ENCODE data around the gene KLK11.

Gene KLK11

DNA sequence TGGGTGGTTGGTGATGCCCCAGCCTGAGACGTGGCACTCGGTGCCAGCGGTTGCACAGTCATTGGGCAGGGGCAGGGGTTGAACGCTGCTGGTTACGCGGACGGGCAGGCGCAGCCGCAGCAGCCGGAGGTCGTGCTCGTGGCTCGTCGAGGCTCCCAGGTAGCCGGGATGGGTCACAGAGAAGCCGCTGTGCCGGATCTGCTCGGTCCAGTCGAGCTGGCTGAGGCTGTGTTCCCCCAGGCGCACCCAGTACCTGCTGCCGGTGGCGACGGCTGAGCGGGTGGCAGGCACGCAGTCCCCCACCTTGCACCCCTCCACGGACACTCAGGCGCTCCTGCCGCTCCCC lies 5.4 kb upstream of the KLK11 start:
- TF ChIP-seq, protein P1, sequence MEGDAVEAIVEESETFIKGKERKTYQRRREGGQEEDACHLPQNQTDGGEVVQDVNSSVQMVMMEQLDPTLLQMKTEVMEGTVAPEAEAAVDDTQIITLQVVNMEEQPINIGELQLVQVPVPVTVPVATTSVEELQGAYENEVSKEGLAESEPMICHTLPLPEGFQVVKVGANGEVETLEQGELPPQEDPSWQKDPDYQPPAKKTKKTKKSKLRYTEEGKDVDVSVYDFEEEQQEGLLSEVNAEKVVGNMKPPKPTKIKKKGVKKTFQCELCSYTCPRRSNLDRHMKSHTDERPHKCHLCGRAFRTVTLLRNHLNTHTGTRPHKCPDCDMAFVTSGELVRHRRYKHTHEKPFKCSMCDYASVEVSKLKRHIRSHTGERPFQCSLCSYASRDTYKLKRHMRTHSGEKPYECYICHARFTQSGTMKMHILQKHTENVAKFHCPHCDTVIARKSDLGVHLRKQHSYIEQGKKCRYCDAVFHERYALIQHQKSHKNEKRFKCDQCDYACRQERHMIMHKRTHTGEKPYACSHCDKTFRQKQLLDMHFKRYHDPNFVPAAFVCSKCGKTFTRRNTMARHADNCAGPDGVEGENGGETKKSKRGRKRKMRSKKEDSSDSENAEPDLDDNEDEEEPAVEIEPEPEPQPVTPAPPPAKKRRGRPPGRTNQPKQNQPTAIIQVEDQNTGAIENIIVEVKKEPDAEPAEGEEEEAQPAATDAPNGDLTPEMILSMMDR (IDR thresholded peaks at IDR 0.05; ENCODE audit: control insufficient read depth, insufficient read depth, low read depth, low read length, missing control alignments), result no peak
- no peak for DNase-seq (ENCODE audit: low read depth)
- no peak overlapping the region for H3K4me3 ChIP-seq (ENCODE audit: control insufficient read depth, low read depth, low read length)

DNA sequence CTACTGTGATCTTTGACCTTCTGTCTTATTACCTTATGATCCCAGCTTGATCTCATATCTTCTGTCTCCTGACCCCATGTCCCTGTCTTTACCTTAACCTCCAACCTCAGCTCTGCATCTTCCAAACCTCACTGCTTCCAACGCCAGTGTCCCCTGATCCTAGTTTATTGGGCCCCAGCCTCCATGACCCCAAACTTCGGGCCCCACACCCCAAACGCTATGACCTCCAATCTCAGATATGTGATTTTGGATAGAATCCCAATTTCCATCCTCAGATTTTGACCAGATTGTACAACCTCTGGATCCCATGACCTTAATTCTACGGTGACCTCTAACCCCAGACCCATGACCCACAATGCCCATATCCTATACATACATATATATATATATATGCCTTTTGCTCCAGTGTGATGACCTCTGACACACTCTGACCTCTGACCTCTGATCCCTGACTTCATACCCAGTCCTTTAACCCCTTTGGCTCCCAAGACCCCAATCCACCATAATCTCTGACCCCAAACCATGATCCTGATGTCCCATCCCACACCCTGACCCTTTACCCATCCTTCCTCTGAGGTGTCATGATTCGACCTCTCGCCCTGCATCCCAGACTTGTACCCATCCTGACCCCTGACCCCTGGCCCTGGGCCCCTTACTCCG lies 4.9 kb upstream of the KLK11 start:
- TF ChIP-seq, protein P1 (IDR thresholded peaks at IDR 0.05; ENCODE audit: control insufficient read depth, insufficient read depth, low read depth, low read length, missing control alignments), result no peak
- H3K4me3 ChIP-seq (ENCODE audit: control insufficient read depth, low read depth, low read length), result no peak overlapping the region

DNA sequence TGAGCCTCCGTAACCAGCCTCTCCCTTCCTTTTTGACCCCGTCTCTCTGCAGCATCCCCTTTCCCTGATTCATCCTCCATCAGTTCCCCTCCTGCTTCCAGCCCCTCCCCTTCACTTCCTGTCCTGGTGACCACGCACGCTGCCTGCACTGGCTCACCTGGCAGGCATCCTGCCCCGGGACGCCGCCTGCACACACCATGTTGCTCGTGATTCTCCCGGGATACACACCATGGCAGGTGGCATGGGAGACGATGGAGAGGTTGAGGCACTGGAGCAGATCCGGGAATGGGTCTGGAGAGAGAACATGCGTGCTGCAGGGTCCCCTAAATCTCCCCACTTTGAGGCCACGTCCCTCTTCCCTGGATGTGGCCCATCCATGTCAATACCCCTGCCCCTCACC lies 4.2 kb upstream of the KLK11 start:
- no peak for DNase-seq (ENCODE audit: low read depth)
- TF ChIP-seq, protein P1 (IDR thresholded peaks at IDR 0.05; ENCODE audit: control insufficient read depth, insufficient read depth, low read depth, low read length, missing control alignments), result no peak
- no peak overlapping the region for H3K4me3 ChIP-seq (ENCODE audit: control insufficient read depth, low read depth, low read length)

More for the DNA sequence above, 4.9 kb upstream of the KLK11 start:
- no peak for DNase-seq (ENCODE audit: low read depth)

DNA sequence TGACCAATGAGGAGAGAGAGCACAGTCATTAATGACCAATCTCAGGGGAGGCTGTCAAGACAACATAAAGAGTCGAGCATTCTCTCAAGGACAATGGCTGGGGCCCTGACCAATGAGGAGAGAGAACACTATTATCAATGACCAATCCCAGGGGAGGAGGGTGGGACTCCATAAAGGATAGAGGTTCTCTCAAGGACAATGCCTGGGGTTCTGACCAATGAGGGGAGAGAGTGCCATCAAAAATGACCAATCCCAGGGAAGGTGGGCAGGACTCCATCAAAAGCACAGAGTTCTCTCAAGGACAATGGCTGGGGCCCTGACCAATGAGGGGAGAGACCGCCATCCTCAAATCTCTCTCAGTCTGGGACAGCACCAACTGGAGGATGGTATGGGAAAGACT lies 3.3 kb upstream of the KLK11 start:
- TF ChIP-seq, protein P1 (IDR thresholded peaks at IDR 0.05; ENCODE audit: control insufficient read depth, insufficient read depth, low read depth, low read length, missing control alignments), result no peak
- H3K4me3 ChIP-seq (ENCODE audit: control insufficient read depth, low read depth, low read length), result no peak overlapping the region
- DNase-seq (ENCODE audit: low read depth), result no peak

- H3K4me3 ChIP-seq (ENCODE audit: control insufficient read depth, low read depth, low read length), result no peak overlapping the region
- TF ChIP-seq, protein P1 (IDR thresholded peaks at IDR 0.05; ENCODE audit: control insufficient read depth, insufficient read depth, low read depth, low read length, missing control alignments), result no peak
- no peak for DNase-seq (ENCODE audit: low read depth)
These were observed 1.5 kb upstream of the KLK11 start for GRCh38 chr19:51027873-51028272.

DNA sequence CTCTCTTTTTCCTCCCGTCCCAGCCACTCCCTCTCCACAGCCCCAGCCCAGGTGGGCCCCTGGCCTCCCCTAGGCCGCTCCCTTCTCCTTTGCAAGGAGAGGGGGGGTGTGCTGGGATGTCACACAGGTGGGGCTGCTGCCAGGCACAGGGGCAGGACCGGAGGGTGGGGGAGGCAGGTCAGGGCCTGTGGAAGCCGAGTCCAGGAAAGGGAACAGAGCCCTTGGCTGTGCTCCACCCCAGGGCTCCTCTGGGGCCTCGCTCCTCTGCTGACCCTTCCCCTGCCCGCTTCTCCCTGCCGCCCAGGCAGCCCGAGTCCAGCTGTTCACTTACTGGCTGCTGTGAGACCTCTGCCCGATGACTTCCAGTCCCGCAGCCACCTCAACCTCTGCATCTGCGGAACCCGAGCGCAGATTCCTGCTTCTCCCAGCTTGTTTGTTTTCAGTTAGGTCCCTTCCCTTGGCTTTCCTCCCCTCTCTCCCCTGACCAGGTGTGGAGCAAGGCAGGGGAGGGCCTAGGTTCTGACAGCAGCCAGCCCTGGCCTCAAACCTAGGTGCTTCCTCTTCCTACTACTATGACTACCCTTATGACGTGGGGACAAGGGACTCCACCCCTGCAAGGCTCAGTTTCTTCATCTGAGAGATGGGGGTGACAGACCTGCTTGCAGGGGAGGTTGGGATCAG lies 850 bp upstream of the KLK11 start:
- TF ChIP-seq, protein P1 (IDR thresholded peaks at IDR 0.05; ENCODE audit: control insufficient read depth, insufficient read depth, low read depth, low read length, missing control alignments), result no peak
- no peak for DNase-seq (ENCODE audit: low read depth)
- no peak overlapping the region for H3K4me3 ChIP-seq (ENCODE audit: control insufficient read depth, low read depth, low read length)
